T1000 (cell line): ENCODE data around the gene NPFF.

Source experiments
- DNase-seq: peaks from one replicate; lab custom pipeline; 2025; ENCODE audit warnings: mixed read lengths; lab: John Stamatoyannopoulos, UW

The NPFF gene

DNA sequence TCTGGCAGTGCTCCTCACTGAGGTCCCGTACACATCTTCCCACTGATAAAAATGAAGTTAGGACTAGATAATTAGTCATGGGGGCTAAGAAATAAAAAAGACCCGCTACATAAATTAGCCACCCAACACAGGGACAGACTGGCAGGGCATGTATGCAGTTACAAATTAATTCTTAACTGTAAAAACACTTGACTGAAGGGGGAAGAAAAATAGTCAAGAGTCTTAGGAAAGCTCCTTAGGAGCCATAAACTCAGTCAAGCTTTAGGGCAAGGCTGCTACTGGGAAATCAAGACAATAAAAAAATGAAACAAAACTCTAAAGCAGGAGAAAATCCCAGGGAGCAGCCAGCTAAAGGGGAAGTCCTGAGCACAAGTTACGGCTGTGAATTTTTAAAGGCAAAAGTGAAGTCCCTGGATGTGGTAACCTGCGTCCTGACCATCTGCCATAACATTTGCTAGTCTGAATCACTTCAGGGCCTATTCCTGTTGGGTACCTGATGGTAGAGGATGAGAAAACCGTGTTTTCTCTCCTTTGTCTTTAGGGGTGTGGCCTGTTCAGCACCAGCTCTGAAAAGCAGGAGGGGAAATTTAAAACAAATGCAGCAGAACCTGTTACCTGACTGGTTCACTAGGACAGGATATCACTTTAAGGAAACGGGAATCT, 7.5 kb upstream of the NPFF start:
- DNase-seq, result no peak

DNA sequence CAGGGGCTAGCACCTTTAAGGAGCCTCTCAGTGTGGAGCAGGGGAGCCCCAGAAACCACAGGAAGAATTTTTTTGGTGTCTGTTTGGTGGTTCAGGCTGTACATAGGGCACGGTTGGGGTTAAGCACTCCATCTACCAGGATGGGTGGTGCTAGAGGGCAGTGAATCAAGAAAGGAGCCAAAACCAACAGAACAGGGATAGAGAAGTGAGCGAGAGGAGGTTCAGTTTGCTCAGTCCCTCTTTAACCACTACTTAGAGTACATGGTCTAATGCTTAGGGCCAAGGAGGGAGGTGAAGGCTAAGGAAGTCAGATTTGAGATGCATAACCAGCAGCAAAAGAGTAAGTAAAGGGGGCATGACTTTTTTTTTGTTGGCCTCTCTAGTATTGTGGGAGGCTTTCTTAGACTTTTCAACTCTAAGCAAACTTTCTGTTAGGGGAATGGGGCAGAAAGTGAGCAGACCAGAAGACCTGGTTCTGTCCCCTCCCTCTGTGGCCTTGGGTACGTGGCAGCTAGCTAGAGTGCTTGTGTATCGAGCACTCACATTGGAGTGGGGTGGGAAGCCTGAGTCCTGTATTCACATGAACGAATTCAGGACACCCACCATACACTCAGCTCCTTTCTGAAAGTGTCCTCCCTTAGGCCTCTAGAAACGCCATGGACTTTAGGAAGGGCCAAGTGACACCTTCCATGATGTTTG, 6.6 kb upstream of the NPFF start:
- no peak for DNase-seq

DNA sequence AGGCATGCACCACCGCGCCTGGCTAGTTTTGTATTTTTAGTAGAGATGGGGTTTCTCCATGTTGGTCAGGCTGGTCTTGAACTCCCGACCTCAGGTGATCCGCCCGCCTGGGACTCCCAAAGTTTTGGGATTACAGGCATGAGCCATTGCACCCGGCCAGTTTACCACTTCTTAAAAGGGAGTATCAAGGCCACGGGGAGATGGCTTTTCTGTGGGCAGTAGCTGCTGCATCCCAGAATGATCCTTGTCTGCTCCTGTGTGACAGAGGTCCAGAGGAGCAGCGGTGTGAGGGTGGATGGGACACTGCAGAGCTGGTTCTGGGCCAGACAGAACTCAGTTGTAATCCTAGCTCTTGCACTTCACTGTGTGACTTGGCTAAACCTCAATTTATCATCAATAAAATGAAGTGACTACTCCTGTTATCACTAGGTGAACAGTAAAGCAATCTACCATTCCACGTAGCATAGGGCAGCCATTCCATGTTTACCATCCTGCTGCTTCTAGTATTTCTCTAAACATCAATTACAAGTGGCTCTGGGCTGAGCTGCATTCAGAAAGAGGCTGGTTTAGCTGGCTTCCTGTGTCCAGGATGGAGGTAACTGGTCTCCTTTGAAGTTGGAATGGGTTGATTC, 3.0 kb upstream of the NPFF start:
- DNase-seq, result no peak

DNA sequence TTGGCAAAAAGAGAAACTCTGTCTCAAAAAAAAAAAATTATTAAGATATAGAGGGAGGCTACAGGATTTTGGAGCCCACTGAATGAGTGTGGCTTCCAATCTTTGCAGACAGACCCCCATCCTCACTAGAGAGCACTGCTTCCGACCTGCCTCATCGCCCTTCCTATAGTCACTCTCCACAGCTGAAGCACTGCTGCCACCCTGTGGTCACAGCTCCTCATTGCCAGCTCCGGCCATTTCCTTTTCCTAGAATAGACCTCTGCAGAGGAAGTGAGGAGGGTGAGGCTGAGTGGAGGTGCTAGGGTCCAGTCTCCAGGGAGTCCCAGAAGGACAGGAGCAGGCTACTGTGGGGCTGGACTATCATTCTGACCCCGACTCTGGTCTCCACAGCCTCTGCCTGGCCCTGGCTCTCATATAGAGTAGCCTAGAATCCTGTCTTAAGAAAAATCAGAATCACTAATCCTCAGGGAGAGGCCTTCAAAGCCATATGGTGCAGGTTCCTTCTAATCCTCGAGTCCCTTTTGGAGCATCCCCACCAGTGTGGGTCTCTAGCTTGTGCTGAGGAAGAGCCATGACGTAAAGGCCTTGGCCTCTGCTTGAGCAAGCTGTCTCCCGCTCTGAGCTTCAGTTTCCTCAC, 1.4 kb upstream of the NPFF start:
- DNase-seq, result peak; percentile 77

DNA sequence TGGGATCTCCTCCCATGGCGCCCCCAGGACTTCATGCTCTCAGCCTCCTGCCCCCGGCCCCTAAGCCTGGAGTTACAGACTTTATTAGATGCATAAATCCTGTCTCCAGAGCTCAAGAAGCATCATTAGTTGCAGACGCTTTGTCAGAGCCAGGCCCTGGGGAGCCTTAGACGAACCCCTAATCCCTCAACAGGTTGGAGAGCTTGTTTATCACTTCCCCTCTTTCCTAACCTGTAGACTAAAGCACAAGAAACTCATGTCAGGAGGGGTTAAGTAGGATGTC, 260 bp upstream of the NPFF start:
- no peak for DNase-seq

DNA sequence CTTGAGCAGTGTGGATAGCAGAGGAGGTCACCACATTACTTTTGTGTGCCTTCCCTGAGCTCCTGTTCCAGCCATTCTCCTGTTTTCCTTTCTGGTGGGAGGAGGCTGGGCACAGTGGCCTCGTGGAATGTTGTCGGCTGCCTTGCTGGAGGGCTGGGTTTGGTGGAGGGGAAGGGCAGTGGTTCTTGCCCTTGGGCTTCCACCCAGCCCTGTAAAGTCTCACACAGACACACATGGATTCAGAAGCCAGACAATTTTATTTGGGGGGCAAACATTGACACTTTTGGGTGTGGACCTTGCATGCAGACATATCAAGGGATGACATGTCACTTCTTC, 866 bp downstream of the NPFF start:
- no peak for DNase-seq

DNA sequence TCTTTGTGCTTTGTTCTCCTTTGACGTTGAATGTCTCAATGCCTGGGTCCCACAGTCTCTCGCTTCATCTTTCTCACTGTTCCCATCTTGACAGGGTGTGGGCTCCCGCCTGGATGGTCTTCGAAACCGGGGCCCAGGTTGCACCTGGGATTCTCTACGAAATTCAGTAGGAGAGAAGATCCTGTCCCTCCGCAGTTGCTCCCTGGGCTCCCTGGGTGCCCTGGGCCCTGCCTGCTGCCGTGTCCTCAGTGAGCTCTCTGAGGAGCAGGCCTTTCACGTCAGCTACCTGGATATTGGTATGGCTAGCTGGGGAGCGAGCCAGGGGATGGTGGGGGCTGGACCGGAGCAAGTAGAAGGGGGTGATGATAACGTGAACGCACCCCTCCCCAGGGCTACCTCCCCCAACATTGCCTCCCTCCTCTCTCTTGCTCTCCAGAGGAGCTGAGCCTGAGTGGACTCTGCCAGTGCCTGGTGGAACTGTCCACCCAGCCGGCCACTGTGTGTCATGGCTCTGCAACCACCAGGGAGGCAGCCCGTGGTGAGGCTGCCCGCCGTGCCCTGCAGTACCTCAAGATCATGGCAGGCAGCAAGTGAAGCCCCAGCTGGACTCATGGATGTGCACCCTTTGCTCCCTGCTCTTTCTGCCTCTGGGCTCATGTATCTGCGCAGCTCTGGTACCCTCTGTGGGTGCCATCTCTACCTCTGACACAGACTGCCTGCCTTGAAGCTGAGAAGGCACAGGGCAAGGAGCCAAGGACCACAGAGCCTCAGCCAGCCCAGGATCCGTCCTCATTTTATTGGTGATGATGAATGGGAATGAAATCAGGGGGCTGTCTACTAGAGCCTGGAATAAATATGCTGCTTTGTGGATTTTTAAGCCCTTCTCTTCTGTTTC, 1.5 kb downstream of the NPFF start:
- peak; percentile 82 for DNase-seq

DNA sequence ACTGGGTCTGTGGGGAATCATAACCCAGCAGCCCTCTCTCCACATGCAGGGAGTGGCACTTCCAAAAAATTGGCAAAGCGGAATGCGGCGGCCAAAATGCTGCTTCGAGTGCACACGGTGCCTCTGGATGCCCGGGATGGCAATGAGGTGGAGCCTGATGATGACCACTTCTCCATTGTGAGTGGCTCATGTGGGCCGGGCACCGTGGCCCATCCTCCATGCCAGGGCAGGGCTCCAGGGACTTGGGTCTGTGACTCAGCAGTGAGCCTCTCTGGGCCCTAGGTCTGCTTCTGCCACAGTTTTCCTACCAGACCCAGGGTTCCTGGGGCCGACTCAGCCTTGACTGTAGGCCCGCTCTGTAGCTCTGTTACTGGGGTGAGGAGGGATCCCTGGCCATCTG, 2.2 kb downstream of the NPFF start:
- DNase-seq, result peak; percentile 69

DNA sequence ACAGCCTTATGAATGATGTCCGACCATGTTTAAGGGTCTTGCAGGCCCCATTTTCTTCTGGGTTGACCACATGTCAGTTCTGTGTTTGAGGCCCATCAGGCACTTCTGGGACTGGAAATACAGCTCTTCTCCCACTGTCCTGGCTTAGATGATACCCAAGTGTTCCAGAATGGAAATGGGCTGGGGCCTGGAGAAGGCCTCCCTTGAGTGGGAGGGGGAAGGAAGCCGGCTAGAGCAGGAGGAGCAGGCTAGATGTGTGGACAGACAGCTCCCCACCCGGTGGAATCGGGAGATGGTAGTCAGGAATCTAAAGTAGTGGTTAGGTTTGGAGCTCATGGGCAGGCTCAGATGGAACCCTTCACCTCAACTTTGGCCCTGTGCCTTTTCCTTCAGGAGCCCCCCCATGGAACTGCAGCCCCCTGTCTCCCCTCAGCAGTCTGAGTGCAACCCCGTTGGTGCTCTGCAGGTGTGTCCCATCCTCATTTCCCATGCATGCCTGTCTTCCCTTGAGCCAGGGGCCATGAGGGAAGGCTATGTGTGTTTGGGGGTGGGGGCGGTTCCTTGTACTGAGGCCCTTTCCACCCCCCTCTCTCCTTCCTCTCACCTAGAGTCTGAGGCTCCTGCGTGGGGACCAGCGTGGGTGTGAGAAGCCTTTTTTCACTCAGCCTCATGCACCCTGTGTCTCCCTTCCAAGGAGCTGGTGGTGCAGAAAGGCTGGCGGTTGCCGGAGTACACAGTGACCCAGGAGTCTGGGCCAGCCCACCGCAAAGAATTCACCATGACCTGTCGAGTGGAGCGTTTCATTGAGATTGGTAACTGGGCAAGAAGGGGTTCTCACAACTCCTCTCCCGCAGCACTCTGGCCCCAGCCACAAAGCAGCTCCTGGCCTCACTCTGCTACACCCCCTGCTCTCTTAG, 3.0 kb downstream of the NPFF start:
- no peak for DNase-seq

DNA sequence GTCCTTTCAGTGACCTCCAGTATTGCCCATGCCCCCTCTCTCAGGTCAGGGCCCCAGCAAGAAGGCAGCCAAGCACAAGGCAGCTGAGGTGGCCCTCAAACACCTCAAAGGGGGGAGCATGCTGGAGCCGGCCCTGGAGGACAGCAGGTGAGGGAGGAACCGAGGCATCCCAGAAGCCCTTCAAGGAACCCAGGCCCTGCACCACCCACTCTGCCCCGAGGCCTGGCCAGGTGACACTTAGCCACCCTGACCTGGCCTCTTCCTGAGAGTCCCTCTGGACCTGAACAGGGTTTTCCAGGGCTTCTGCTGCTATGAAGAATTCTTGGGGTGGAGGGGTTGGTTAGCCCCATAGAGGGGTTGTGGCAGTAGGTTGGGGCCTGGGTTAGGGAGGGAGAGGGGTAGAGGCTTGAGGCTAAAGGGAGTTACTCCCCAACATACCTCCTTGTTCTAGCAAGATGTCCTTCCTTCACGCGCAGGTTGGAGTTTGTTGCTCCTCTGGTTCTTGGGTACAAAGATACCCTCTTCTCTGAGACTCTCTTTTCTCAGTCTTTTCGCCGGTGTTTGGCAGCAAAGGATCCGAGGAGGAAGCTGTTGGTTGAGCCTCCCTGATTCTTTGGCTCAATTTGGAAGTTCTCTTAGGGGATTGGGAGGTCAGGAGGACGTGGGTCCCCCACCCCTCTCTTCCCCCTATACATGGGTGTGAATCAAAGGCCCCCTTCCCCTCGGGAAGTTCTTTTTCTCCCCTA, 4.1 kb downstream of the NPFF start:
- DNase-seq, result no peak

DNA sequence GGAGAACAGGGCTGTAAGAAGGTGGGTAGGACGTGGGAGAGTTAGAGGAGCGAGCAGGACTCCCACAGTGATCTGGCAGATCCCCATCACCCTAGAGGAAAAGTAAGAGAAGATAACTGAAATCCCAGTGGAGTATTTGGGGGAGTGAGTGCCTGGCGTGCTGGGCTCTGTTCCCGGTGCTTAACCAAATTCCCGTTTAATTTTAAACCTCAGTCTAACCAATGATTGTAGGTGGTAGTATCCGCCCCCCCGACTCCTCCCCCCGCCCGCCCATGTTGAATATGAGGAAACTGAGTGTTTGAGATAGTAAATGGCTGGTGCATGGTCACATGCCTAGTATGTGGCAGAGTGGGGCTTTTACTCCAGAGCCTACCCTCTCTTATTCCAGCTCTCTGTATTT, 5.0 kb downstream of the NPFF start:
- DNase-seq, result no peak

DNA sequence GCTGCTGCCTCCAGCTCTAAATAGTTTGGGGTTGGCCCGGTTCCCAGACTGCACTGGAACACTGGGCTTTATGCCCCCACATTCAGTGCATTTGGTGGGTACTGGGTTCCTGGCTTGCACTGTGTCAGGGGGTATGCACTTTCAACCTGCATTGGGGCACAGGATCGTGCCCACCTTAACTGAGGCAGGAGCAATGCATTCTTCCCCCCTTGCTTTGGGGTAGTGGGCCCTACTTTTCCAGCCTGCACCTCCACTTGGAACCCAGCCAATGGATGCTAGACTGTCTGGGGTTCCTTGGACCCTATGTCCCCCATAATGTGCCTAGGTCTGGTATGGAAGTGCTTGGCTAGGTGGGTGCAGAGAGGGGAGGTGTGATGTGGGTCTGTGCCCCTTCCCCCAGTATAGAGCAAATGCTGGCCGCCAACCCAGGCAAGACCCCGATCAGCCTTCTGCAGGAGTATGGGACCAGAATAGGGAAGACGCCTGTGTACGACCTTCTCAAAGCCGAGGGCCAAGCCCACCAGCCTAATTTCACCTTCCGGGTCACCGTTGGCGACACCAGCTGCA, 5.6 kb downstream of the NPFF start:
- DNase-seq, result no peak

DNA sequence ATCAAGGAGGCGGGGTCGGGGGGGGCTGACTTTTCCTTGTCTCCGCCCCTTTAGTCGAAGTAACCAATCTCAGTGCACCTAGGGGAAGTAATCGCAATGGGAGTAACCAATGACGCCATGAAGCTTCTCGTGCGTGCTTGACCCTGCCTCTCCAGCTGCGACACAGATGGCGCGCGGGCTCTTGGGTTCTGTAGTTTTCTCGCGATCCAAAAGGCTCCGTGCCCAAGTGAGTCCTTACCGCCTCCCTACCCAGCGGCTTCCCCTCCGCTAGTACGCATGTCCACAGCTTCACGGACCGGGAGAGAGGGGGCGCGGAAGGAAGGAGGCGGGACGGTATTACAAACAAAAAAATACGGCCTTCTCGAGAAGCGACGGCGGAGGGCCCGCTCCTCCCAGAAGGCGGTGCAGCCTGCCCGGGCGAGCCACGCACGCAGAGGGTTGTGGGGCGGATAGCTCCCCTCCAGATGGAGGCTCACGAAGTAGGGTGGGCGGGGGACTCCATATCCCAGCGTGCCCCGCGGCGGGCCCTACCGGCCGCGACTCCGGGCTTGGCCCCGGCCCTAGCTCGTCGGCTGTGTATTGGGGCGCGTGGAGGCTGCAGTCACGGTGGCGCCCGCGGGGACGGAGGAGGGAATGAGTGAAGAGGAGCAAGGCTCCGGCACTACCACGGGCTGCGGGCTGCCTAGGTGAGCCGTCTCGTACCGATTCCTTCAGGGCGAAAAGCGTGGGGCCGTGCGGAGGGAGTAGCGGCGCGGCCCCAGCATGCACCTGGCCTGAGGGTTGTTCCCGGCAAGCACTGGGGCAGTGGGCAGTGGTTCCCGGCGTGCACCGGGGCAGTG, 6.3 kb downstream of the NPFF start, which contains the start of gene TARBP2:
TARBP2 (plus strand) TSS at position 508 of the 839 bp plus-strand sequence; CDS start at position 634, 126 bp downstream.
- DNase-seq, result peak; percentile 98

DNA sequence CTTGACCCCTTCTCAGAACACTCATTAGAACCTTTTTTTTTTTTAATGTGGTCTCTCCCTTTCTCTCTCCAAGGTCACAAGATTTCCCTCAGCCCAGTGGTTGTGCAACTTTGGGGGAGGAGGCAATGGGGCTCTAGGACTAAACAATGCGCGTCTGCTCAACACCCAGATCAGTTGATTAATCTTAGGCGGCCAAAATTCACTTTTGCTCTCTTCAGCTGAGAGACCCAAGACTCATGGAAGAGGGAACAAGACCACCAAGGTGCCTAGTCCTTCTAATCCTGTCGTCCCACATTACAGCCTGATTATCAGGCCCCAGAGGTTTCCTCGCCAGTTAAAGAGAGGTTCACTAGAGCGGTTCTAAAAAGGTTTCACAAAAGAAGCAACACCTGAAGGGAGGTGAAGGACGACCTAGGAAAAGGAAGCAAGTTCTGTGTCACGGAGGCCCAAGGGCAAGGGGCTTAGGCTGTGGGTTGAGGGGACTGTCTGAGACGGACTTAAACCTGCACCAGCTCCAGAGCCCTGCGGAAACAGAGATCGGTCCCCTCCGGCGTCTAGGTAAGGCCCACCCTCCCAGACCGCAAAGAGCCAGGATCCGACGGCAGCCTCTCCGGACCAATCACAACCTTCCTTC, 7.0 kb downstream of the NPFF start:
- DNase-seq, result no peak

DNA sequence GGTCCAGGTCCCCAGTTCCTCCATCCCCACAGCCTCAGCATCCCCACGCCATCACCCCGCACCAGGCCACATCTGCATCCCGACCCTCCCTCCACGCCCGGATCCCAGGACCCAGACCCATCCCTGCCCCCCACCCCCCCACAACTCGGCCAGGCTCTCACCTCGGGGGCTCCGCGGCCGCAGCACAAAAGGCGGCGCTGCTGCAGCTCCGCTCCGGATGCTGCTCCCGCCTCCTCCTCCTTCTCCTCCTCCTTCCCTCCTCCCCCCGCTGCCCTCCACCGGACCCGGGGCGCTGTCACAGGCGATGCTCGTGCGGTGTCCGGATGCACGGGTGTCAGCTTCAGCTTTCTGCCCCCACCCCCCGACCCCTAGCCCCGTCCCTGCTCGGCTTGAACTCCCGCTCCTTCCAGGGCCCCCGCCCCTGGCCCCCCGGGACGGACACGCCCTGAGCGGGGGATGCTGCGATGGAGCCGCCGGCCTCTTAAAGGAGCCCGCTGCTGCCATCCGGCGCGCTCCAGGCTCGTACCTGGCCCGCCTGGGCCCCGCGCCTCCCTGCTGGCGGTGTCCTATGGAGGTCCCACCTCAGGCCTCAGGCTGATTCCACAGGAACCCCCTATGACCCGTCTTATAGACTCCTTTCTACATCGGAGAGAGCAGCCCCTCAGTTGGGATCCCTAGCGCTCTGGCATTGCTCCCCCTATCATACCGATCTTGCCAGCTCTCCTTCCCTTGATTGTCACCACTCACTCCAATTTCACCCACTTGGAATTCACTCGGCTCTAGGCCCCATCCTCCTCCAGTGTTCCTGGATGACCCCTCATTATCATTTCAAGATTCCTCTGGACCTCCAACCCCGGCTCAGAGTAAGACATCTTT, 7.8 kb downstream of the NPFF start, which contains the start of gene MAP3K12:
MAP3K12 (minus strand) TSS at position 193 of the 876 bp plus-strand sequence. CDS start 12,067 bp downstream, outside the sequence.
- peak; percentile 60 for DNase-seq

DNA sequence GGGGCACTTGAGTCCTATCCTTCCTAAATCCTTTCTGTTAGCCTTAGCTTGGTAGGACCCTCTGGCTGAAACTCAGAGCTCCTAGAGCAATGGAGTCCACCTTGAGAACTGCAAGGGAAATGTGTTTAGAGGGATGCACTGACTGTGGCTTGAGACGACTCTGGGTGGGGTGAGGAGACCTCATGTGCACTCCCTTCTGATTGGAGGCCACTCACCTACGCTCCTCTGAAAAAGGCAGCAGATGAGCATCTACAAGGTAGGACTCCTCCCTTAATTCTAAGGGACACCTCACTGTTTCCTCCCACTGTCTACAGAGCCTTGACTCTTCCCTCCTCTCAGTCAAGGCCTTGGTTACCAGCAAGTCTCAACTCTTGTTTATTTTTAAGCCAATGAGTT, 9.1 kb downstream of the NPFF start:
- no peak for DNase-seq

DNA sequence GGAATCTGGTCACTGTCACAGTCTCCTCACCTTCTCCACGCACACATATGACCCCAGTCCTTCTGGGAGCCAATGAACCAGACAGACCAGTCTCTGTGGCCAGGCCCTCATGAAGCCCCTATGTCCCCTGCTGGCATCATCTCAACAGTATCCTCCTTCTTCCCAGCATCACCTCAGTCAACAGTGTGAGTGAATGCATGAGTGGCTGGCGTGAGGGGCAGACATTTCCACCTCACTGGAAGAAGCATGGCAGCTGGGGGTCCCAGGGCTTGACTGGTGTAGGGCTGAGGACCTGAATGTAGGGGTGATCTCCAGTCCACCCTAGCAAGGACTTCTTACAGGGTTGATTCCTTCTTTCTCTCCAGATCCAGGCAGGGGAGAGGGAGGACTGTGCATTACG, 9.8 kb downstream of the NPFF start:
- DNase-seq, result no peak

DNA sequence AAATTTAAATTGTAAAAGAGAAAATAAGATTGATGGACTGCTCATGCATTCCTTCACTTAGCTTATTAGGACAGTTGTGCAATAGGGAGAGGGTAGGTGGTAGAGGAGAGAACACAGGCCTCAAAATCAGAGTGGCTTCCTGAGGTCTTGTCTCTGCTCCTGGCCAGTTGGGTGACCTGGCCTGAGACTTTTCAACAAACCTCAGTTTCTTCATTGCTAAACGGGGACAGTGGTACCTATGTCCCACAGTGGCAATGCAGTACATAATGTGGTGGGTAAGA, 10.6 kb downstream of the NPFF start:
- DNase-seq, result no peak
